Transverse colon (tissue), 4 donors: ENCODE data around the gene CRYBG3.

Experiments
- POLR2AphosphoS5 ChIP-seq, 3 donors: sonication (generic); formaldehyde crosslinking; IDR thresholded peaks; one replicate each; pipeline ENCODE4 v1.6.1; 2016; ENCODE audit warnings: antibody characterized with exemption in 3 of 3
- TF ChIP-seq, protein P1 (sequence below), 5 experiments: fragments of 200-600 bp in 3 of 5; fragments of 450-650 bp in 2 of 5; sonication (generic) in 3 of 5; IDR thresholded peaks; 1 replicate in 2 of 5; 2 replicates in 3 of 5; pipeline ENCODE4 v1.5.1; 2016 to 2017; ENCODE audit warnings: antibody characterized with exemption in 5 of 5, inconsistent platforms in 3 of 5, mild to moderate bottlenecking in 2 of 5, moderate library complexity in 1 of 5

DNA sequence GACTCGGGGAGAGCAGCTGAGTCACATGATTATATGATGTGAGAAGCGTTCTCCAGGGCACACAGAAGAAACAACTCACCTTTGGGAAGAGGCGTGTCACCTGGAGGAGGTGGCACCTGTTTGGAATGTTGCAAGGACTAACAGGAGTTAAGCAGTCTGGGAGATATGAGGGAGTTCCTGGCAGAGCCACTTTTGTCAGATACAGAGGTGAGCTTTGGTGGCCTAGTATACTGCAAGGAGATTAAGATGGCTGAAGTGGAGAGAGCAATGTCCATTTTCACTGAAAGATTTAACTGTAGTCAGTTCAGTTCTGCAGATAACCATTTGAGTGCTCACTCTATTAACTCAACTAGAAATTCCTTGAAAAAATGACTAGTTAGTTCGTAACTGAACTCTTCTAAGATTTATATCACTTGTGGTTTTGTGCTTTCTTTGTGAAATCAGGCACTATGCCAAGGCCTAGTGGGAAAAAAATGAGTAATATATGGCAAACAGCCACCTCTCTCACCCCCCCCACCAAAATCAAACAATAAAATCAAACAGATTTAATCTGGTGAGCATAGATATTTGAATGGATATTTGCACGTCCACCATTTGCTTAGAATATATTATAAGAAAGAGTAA lies 61.3 kb downstream of the CRYBG3 start:
- TF ChIP-seq POLR2AphosphoS5 (IDR thresholded peaks at IDR 0.05) = no peak
- TF ChIP-seq, protein P1, sequence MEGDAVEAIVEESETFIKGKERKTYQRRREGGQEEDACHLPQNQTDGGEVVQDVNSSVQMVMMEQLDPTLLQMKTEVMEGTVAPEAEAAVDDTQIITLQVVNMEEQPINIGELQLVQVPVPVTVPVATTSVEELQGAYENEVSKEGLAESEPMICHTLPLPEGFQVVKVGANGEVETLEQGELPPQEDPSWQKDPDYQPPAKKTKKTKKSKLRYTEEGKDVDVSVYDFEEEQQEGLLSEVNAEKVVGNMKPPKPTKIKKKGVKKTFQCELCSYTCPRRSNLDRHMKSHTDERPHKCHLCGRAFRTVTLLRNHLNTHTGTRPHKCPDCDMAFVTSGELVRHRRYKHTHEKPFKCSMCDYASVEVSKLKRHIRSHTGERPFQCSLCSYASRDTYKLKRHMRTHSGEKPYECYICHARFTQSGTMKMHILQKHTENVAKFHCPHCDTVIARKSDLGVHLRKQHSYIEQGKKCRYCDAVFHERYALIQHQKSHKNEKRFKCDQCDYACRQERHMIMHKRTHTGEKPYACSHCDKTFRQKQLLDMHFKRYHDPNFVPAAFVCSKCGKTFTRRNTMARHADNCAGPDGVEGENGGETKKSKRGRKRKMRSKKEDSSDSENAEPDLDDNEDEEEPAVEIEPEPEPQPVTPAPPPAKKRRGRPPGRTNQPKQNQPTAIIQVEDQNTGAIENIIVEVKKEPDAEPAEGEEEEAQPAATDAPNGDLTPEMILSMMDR (IDR thresholded peaks at IDR 0.05) = no peak
